Measurements from ENCODE around the gene HUNK. TPM values are rescaled to one million over a fixed set of nuclear protein-coding genes. Genes with fewer than 3 reads are reported as not detected.
A peak's percentile ranks its signal among the peaks of the same experiment; 100 is the strongest.

Gene HUNK
- total RNA-seq, 4 donors from 2014 or later = 1.6 to 7.0 (median 3.4) TPM

DNA sequence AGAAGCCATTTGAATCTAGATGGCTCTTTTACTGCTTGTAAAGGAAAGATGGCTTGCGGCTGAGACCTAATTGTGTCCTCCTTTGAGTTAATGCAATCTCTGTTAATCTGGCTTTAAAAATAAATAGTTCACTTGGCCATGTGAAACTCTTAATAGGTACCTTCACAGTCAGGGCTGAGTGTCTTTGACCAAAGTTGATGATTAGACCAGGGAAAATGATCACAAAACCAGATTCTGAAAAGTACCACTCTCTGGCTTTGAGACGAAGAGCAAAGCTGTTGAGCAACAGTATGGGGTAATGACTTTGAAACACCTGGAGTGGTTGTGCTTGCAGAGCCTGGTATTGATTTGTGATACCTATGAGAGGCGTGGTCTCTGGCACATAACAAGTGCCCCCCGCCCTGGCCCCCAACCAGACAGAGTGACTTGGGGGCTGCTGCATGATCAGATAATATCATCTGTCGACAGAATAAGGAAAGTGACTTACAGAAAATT, 4.7 kb downstream of the HUNK start:
- no peak overlapping the region for H3K27ac ChIP-seq
- DNase-seq = no peak
- H3K4me3 ChIP-seq = no peak overlapping the region
- H3K9me3 ChIP-seq = no peaks in the 10 kb centered on the region
- H3K27me3 ChIP-seq = no peaks in the 10 kb centered on the region
- TF ChIP-seq, protein P1, sequence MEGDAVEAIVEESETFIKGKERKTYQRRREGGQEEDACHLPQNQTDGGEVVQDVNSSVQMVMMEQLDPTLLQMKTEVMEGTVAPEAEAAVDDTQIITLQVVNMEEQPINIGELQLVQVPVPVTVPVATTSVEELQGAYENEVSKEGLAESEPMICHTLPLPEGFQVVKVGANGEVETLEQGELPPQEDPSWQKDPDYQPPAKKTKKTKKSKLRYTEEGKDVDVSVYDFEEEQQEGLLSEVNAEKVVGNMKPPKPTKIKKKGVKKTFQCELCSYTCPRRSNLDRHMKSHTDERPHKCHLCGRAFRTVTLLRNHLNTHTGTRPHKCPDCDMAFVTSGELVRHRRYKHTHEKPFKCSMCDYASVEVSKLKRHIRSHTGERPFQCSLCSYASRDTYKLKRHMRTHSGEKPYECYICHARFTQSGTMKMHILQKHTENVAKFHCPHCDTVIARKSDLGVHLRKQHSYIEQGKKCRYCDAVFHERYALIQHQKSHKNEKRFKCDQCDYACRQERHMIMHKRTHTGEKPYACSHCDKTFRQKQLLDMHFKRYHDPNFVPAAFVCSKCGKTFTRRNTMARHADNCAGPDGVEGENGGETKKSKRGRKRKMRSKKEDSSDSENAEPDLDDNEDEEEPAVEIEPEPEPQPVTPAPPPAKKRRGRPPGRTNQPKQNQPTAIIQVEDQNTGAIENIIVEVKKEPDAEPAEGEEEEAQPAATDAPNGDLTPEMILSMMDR (IDR thresholded peaks at IDR 0.05) = no peak
- TF ChIP-seq POLR2A (IDR thresholded peaks at IDR 0.05) = no peak
- H3K36me3 ChIP-seq = no peaks in the 10 kb centered on the region
- peaks cover 0 to 15% (median 2%) of the 10 kb centered on the region in 4 donors for H3K4me1 ChIP-seq

DNA sequence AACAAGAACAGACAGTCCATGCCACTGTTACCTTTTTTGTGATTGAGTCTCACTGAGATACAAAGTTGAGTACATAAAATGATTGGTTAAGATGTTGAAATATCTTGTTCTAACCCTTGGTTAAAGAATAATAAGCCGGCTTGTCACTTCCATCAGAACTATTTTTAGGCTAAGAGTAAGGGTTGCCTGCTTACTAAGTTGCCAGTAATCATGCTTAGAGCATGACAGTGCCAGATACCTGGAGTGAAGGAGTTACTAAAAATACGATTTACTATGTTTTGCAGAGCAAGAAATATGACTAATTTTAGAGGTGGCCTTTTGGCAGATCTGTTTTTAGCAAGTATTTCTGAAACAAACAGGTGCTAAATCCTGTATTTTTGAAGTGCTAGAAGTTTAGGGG, 6.0 kb downstream of the HUNK start:
- TF ChIP-seq, protein P1 (IDR thresholded peaks at IDR 0.05) = no peak
- TF ChIP-seq POLR2A (IDR thresholded peaks at IDR 0.05) = no peak
- no peak overlapping the region for H3K27ac ChIP-seq
- no peaks in the 10 kb centered on the region for H3K27me3 ChIP-seq
- DNase-seq = no peak
- H3K9me3 ChIP-seq = no peaks in the 10 kb centered on the region
- H3K36me3 ChIP-seq = no peaks in the 10 kb centered on the region
- H3K4me3 ChIP-seq = no peak overlapping the region
- peaks cover 0 to 12% (median 1%) of the 10 kb centered on the region in 4 donors for H3K4me1 ChIP-seq

DNA sequence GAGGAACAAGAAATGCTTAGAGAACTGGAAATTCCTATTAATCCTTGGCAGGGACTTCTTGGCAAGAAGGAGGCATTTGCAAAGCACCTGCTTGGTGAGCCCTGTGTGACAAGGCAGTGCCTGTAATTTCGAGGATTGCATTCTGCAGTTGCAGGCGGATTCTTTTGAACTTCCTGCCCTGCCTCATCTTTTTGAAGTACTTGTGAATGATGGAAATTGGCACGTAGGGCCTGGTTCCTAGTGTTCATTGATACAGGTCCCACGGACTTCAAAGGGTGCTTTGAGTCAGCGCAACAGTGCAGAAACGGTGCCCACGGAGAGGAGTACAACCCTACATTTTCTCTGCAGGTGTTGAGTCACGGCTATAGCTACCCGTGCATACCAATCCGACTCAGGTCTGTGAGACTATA, 6.4 kb downstream of the HUNK start:
- H3K4me1 ChIP-seq = peaks cover 0 to 8% (median 0%) of the 10 kb centered on the region in 4 donors
- TF ChIP-seq, protein P1 (IDR thresholded peaks at IDR 0.05) = no peak
- TF ChIP-seq POLR2A (IDR thresholded peaks at IDR 0.05) = no peak
- no peak overlapping the region for H3K4me3 ChIP-seq
- no peaks in the 10 kb centered on the region for H3K9me3 ChIP-seq
- no peak for DNase-seq
- H3K36me3 ChIP-seq = no peaks in the 10 kb centered on the region
- H3K27me3 ChIP-seq = no peaks in the 10 kb centered on the region
- H3K27ac ChIP-seq = no peak overlapping the region

DNA sequence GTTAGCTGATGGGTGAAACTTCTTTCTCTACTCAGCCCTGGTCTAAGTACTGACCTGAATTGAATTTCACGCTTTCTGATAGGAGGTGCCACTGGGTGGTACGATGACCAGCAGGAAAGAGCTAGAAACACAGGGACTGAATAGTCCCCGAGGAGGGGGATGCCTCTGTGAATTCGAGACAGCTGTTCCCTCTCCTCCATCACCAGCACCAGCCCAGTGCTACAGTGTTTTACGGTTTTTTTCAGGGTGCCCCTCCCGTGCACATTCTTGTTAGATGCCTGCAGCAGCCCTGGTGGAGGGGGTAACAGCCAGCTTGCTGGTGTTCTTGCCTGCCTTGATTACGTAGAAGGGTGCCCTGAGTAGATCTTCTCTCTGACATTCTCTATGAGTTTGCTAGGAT, 7.1 kb downstream of the HUNK start:
- no peak overlapping the region for H3K4me3 ChIP-seq
- TF ChIP-seq, protein P1 (IDR thresholded peaks at IDR 0.05) = no peak
- TF ChIP-seq POLR2A (IDR thresholded peaks at IDR 0.05) = no peak
- DNase-seq = no peak
- H3K27me3 ChIP-seq = no peaks in the 10 kb centered on the region
- H3K36me3 ChIP-seq = no peaks in the 10 kb centered on the region
- no peak overlapping the region for H3K27ac ChIP-seq
- H3K9me3 ChIP-seq = no peaks in the 10 kb centered on the region
- peaks cover 0 to 2% (median 0%) of the 10 kb centered on the region in 4 donors for H3K4me1 ChIP-seq

DNA sequence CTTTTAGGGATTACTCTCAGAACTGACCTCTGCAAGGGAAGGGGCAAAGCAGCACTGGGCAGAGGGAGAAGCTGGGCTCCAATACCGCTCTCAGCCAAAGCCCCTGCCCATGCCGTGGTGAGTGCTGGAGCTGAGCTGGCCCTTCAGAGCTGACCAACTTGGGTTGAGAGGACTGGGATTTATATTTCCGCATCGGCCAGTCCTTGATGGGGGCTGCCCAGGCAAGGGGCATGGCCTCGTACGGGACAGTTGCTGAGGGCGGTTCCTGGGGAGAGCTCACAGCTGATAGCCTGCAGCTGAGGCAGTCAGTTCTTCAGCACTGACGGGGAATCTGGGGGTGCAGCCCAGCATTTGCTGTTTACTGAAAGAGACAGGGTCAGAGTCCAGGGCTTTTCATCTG, 8.0 kb downstream of the HUNK start:
- peak in 1 of 3 donors; percentile 36 for DNase-seq
- H3K4me3 ChIP-seq = no peak overlapping the region
- TF ChIP-seq POLR2A (IDR thresholded peaks at IDR 0.05) = no peak
- TF ChIP-seq, protein P1 (IDR thresholded peaks at IDR 0.05) = no peak
- no peak overlapping the region for H3K27ac ChIP-seq
- H3K4me1 ChIP-seq = no peaks in the 10 kb centered on the region
- H3K9me3 ChIP-seq = no peaks in the 10 kb centered on the region
- H3K36me3 ChIP-seq = no peaks in the 10 kb centered on the region
- H3K27me3 ChIP-seq = no peaks in the 10 kb centered on the region

DNA sequence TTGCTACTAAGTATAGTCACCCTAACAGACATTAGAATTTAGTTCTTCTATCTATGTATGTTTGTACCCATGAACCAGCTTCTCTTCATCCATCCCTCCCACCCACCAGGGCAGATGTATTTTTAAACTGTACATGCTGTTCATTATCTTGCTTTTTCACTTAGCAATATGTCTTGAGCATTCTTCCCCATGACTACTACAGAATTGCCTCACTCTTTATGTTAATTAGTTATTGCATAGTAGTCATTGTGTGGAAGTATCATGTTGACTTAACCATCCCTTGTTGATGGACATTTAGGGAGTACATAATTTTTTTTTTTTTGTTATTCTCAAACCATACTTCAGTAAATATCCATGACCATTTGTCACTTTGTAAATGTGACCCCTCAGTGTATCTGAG, 9.9 kb downstream of the HUNK start:
- TF ChIP-seq, protein P1 (IDR thresholded peaks at IDR 0.05) = no peak
- TF ChIP-seq POLR2A (IDR thresholded peaks at IDR 0.05) = no peak
- DNase-seq = no peak
- H3K9me3 ChIP-seq = no peaks in the 10 kb centered on the region
- H3K36me3 ChIP-seq = no peaks in the 10 kb centered on the region
- no peak overlapping the region for H3K27ac ChIP-seq
- no peak overlapping the region for H3K4me3 ChIP-seq
- no peaks in the 10 kb centered on the region for H3K27me3 ChIP-seq
- H3K4me1 ChIP-seq = no peaks in the 10 kb centered on the region
